GM23338 (cell line): ENCODE measurements around the gene TMEM179B. TPM values are rescaled to one million over a fixed set of nuclear protein-coding genes. Genes with fewer than 3 reads are reported as not detected.

ENCODE experiments used
- ATAC-seq: fragments of 200-7000 bp; cut with Tn5 transposase; 3 replicates; pipeline ENCODE4 v1.9.1; 2020
- DNase-seq: peaks from one replicate; pipeline ENCODE4 v3.0.0-alpha.2; 2015; ENCODE audit warnings: low spot score
- H2AFZ ChIP-seq: fragments of 200-600 bp; sonication (generic); 2 replicates; pipeline ENCODE4 v1.8.0; 2016; ENCODE audit warnings: antibody characterized with exemption, mild to moderate bottlenecking, moderate library complexity
- H3F3A ChIP-seq: fragments of 200-600 bp; sonication (generic); replicated peaks from 2 replicates; pipeline ENCODE4 v1.8.0; 2017; ENCODE audit warnings: antibody characterized with exemption, mixed run types, low read depth
- H3K27ac ChIP-seq: fragments of 200-600 bp; sonication (generic); 2 replicates; pipeline ENCODE4 v1.6.1; 2016; ENCODE audit warnings: low read depth
- H3K27me3 ChIP-seq: fragments of 200-600 bp; sonication (generic); 2 replicates; pipeline ENCODE4 v1.8.0; 2016; ENCODE audit warnings: mild to moderate bottlenecking, mixed run types, moderate library complexity; ENCODE audit not compliant: insufficient read depth
- H3K36me3 ChIP-seq: fragments of 200-600 bp; sonication (generic); 2 replicates; pipeline ENCODE4 v1.8.0; 2016; ENCODE audit warnings: mild to moderate bottlenecking; ENCODE audit not compliant: insufficient read depth
- H3K4me1 ChIP-seq: fragments of 200-600 bp; sonication (generic); 2 replicates; pipeline ENCODE4 v1.8.0; 2016; ENCODE audit warnings: mild to moderate bottlenecking, moderate library complexity; ENCODE audit not compliant: insufficient read depth
- H3K4me2 ChIP-seq: fragments of 200-600 bp; sonication (generic); 2 replicates; pipeline ENCODE4 v1.7.1; 2017; ENCODE audit warnings: mixed run types
- H3K4me3 ChIP-seq: fragments of 200-600 bp; sonication (generic); 2 replicates; pipeline ENCODE4 v1.6.1; 2016; ENCODE audit warnings: mixed run types
- H3K79me2 ChIP-seq: fragments of 200-600 bp; sonication (generic); replicated peaks from 2 replicates; pipeline ENCODE4 v1.8.0; 2017; ENCODE audit warnings: mild to moderate bottlenecking; ENCODE audit not compliant: insufficient read depth
- H3K9me2 ChIP-seq: fragments of 200-600 bp; sonication (generic); 2 replicates; pipeline ENCODE4 v1.8.0; 2017; ENCODE audit not compliant: insufficient read depth
- H4K20me1 ChIP-seq: fragments of 200-600 bp; sonication (generic); replicated peaks from 2 replicates; pipeline ENCODE4 v1.8.0; 2017; ENCODE audit warnings: mild to moderate bottlenecking; ENCODE audit not compliant: insufficient read depth
- H3K27ac Mint-ChIP-seq: 2 replicates; pipeline ENCODE4 v1.8.0; 2020; ENCODE audit warnings: inconsistent platforms, mild to moderate bottlenecking, moderate library complexity, mixed read lengths
- H3K27me3 Mint-ChIP-seq: 3 replicates; pipeline ENCODE4 v1.8.0; 2022; ENCODE audit warnings: low read depth, mild to moderate bottlenecking, moderate library complexity, mixed read lengths, inconsistent platforms; ENCODE audit not compliant: insufficient read depth, poor library complexity
- H3K36me3 Mint-ChIP-seq: 3 replicates; pipeline ENCODE4 v1.8.0; 2021; ENCODE audit warnings: low read depth, mild to moderate bottlenecking, inconsistent platforms, moderate library complexity, mixed read lengths
- H3K4me1 Mint-ChIP-seq: 3 replicates; pipeline ENCODE4 v1.8.0; 2020; ENCODE audit warnings: mild to moderate bottlenecking, inconsistent platforms, mixed read lengths
- H3K4me3 Mint-ChIP-seq: 3 replicates; pipeline ENCODE4 v1.8.0; 2021; ENCODE audit warnings: moderate library complexity, mild to moderate bottlenecking, inconsistent platforms, mixed read lengths
- H3K9me3 Mint-ChIP-seq: 3 replicates; pipeline ENCODE4 v1.8.0; 2020; ENCODE audit warnings: moderate library complexity, mild to moderate bottlenecking, inconsistent platforms, mixed read lengths
- CREB1 ChIP-seq: fragments of 250-450 bp; sonication (Bioruptor Pico); IDR thresholded peaks from 2 replicates; pipeline ENCODE4 v1.5.0; 2020; ENCODE audit warnings: low read depth, mild to moderate bottlenecking, moderate library complexity
- EZH2 ChIP-seq: fragments of 200-600 bp; sonication (generic); IDR thresholded peaks from one replicate; pipeline ENCODE4 v1.8.0; 2017; ENCODE audit warnings: antibody characterized with exemption, mild to moderate bottlenecking, low read depth; ENCODE audit not compliant: unreplicated experiment
- NANOG ChIP-seq: IDR thresholded peaks from 2 replicates; pipeline ENCODE4 v1.6.1; 2016; ENCODE audit warnings: antibody characterized with exemption, borderline replicate concordance
- STAT1 ChIP-seq: IDR thresholded peaks from one replicate; pipeline ENCODE4 v1.6.1; 2016; ENCODE audit warnings: antibody characterized with exemption; ENCODE audit not compliant: unreplicated experiment
- ZNF114 ChIP-seq: fragments of 250-450 bp; sonication (Bioruptor Pico); IDR thresholded peaks from 2 replicates; pipeline ENCODE4 v1.5.0; 2020; ENCODE audit warnings: mild to moderate bottlenecking, moderate library complexity
- polyA plus RNA-seq: library from polyadenylated mRNA; unstranded; fragments of >200 nt; fragmentation: Nextera tagmentation; extraction: Ambion mirVana; gene quantifications from 2 replicates; pipeline ENCODE4 v1.2.1, GENCODE V29; 2016
- total RNA-seq: library from RNA; depleted of rRNA; stranded (reverse); fragments of >200 nt; shearing (Covaris generic); gene quantifications from 2 replicates; pipeline ENCODE4 v1.2.3, GENCODE V29; 2014
- TF ChIP-seq, protein P1 (sequence below): fragments of 250-450 bp; sonication (Bioruptor Pico); IDR thresholded peaks from 2 replicates; pipeline ENCODE4 v1.5.0; 2020; ENCODE audit warnings: mild to moderate bottlenecking, moderate library complexity
- TF ChIP-seq, protein P2 (sequence below): IDR thresholded peaks from 2 replicates; pipeline ENCODE4 v1.6.1; 2016; ENCODE audit warnings: antibody characterized with exemption
- TF ChIP-seq, protein P3 (sequence below), 2 experiments: fragments of 200-600 bp in 1 of 2; sonication (generic) in 1 of 2; conservative IDR thresholded peaks; 2 replicates each; pipeline versions ENCODE4 v1.5.1 to v1.6.1; 2016 to 2017; ENCODE audit warnings: antibody characterized with exemption in 2 of 2, low read depth in 2 of 2, mild to moderate bottlenecking in 2 of 2, moderate library complexity in 1 of 2
- TF ChIP-seq, protein P4 (sequence below): IDR thresholded peaks from one replicate; pipeline ENCODE4 v1.6.1; 2018; ENCODE audit warnings: antibody characterized with exemption; ENCODE audit not compliant: unreplicated experiment

The TMEM179B gene
- total and polyA plus RNA-seq, 2 experiments from 2014 or later = 16.9 to 17.5 TPM

DNA sequence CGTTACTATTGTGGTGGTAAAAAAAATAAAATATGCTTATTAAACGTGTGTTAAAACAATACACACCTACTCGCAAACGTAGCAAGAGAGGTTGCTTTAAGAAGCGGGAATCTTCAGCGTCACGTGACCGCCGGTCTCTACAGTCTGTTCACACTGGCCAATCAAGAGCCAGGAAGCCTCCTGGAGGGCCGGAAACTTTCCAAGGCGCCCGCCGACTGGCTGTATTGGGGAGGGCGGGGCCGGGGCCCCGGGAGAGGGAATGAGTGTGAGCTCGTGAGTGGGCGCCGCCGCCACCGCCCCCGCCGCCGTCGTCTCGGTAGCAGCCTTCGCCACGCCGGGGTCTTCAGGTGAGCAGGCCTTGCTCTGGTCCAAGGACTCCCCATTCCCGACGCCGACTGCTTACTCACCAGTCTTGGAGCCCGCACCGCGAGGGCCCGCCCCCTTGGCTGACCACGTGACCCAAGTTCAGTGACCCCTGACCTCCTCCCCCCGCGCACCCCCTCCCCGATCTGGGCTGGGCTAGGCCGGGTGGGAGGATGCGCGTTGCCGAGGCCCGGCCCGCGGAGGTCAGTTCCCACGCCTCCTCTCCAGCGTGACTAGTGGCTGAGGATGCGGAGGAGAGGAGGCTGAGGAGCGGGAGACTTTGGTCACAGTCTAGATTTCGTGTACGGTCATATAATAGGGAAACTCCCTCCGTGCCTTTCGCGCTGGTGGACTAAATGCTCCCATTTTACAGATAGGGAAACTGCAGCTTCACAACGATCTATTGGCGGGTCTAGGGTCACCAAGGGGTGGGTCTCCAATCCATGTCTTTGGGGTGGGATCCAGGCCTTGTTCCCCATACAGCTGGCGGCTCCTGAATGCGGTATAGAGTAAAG, 15.8 kb upstream of the TMEM179B start, which contains the start of gene TAF6L (continued):
- TF ChIP-seq, protein P1, sequence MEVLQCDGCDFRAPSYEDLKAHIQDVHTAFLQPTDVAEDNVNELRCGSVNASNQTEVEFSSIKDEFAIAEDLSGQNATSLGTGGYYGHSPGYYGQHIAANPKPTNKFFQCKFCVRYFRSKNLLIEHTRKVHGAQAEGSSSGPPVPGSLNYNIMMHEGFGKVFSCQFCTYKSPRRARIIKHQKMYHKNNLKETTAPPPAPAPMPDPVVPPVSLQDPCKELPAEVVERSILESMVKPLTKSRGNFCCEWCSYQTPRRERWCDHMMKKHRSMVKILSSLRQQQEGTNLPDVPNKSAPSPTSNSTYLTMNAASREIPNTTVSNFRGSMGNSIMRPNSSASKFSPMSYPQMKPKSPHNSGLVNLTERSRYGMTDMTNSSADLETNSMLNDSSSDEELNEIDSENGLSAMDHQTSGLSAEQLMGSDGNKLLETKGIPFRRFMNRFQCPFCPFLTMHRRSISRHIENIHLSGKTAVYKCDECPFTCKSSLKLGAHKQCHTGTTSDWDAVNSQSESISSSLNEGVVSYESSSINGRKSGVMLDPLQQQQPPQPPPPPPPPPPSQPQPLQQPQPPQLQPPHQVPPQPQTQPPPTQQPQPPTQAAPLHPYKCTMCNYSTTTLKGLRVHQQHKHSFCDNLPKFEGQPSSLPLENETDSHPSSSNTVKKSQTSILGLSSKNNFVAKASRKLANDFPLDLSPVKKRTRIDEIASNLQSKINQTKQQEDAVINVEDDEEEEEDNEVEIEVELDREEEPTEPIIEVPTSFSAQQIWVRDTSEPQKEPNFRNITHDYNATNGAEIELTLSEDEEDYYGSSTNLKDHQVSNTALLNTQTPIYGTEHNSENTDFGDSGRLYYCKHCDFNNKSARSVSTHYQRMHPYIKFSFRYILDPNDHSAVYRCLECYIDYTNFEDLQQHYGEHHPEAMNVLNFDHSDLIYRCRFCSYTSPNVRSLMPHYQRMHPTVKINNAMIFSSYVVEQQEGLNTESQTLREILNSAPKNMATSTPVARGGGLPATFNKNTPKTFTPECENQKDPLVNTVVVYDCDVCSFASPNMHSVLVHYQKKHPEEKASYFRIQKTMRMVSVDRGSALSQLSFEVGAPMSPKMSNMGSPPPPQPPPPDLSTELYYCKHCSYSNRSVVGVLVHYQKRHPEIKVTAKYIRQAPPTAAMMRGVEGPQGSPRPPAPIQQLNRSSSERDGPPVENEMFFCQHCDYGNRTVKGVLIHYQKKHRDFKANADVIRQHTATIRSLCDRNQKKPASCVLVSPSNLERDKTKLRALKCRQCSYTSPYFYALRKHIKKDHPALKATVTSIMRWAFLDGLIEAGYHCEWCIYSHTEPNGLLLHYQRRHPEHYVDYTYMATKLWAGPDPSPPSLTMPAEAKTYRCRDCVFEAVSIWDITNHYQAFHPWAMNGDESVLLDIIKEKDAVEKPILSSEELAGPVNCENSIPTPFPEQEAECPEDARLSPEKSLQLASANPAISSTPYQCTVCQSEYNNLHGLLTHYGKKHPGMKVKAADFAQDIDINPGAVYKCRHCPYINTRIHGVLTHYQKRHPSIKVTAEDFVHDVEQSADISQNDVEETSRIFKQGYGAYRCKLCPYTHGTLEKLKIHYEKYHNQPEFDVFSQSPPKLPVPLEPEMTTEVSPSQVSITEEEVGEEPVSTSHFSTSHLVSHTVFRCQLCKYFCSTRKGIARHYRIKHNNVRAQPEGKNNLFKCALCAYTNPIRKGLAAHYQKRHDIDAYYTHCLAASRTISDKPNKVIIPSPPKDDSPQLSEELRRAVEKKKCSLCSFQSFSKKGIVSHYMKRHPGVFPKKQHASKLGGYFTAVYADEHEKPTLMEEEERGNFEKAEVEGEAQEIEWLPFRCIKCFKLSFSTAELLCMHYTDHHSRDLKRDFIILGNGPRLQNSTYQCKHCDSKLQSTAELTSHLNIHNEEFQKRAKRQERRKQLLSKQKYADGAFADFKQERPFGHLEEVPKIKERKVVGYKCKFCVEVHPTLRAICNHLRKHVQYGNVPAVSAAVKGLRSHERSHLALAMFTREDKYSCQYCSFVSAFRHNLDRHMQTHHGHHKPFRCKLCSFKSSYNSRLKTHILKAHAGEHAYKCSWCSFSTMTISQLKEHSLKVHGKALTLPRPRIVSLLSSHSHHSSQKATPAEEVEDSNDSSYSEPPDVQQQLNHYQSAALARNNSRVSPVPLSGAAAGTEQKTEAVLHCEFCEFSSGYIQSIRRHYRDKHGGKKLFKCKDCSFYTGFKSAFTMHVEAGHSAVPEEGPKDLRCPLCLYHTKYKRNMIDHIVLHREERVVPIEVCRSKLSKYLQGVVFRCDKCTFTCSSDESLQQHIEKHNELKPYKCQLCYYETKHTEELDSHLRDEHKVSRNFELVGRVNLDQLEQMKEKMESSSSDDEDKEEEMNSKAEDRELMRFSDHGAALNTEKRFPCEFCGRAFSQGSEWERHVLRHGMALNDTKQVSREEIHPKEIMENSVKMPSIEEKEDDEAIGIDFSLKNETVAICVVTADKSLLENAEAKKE (CRISPR knock-in tag) = no peak
- TF ChIP-seq ZNF114 (CRISPR knock-in tag) (no peak), EZH2 (no peak), NANOG (no peak)
- TF ChIP-seq, protein P2, sequence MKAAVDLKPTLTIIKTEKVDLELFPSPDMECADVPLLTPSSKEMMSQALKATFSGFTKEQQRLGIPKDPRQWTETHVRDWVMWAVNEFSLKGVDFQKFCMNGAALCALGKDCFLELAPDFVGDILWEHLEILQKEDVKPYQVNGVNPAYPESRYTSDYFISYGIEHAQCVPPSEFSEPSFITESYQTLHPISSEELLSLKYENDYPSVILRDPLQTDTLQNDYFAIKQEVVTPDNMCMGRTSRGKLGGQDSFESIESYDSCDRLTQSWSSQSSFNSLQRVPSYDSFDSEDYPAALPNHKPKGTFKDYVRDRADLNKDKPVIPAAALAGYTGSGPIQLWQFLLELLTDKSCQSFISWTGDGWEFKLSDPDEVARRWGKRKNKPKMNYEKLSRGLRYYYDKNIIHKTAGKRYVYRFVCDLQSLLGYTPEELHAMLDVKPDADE = no peak

DNA sequence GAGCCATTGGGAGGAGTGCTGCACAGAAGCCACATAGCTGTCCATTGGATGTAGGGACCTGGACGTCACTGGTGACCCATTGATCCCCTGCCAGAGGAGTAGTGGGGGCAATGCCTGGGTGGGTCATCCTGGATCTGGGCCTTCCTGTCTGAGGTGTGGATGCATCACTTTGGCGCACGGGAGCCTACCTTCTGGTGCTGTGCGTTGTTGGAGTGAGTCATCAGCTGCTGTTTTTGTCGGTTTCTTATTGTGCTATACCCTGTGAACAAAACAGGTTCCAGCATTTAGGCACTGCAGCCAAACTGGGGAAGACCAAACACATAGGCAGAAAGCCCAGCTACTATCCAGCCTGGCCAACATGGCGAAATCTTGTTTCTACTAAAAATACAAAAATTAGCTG, 12.8 kb upstream of the TMEM179B start:
- Histone ChIP-seq H3K79me2 (peaks cover 31% of the 10 kb centered on the region), H3K4me1 (peaks cover 9% of the 10 kb centered on the region; the same call in 1 of the 2 replicates), H3K4me2 (no peak overlapping the region), H4K20me1 (peaks cover 3% of the 10 kb centered on the region; the same call in 1 of the 2 replicates), H3K9me2 (no peaks in the 10 kb centered on the region), H3K36me3 (peaks cover 17% of the 10 kb centered on the region; the same call in 1 of the 2 replicates), H3K27me3 (no peaks in the 10 kb centered on the region), H3K4me3 (no peak overlapping the region), H3K27ac (no peak overlapping the region), H3F3A (peaks cover 15% of the 10 kb centered on the region), H2AFZ (no peak overlapping the region)
- Mint-ChIP-seq H3K27me3 (peaks cover 17% of the 10 kb centered on the region), H3K4me3 (no peak overlapping the region), H3K9me3 (no peaks in the 10 kb centered on the region; the same call in 2 of the 3 replicates), H3K4me1 (peaks cover 13% of the 10 kb centered on the region), H3K36me3 (peaks cover 44% of the 10 kb centered on the region), H3K27ac (no peak overlapping the region)
- DNase-seq = no peak
- no peak for ATAC-seq
- TF ChIP-seq, protein P2 = no peak
- TF ChIP-seq, protein P3, sequence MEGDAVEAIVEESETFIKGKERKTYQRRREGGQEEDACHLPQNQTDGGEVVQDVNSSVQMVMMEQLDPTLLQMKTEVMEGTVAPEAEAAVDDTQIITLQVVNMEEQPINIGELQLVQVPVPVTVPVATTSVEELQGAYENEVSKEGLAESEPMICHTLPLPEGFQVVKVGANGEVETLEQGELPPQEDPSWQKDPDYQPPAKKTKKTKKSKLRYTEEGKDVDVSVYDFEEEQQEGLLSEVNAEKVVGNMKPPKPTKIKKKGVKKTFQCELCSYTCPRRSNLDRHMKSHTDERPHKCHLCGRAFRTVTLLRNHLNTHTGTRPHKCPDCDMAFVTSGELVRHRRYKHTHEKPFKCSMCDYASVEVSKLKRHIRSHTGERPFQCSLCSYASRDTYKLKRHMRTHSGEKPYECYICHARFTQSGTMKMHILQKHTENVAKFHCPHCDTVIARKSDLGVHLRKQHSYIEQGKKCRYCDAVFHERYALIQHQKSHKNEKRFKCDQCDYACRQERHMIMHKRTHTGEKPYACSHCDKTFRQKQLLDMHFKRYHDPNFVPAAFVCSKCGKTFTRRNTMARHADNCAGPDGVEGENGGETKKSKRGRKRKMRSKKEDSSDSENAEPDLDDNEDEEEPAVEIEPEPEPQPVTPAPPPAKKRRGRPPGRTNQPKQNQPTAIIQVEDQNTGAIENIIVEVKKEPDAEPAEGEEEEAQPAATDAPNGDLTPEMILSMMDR (conservative IDR thresholded peaks at IDR 0.05; ENCODE audit: low read depth in 2 of 2) = no peak
- no peak for TF ChIP-seq CREB1 (CRISPR knock-in tag)
- TF ChIP-seq, protein P4, sequence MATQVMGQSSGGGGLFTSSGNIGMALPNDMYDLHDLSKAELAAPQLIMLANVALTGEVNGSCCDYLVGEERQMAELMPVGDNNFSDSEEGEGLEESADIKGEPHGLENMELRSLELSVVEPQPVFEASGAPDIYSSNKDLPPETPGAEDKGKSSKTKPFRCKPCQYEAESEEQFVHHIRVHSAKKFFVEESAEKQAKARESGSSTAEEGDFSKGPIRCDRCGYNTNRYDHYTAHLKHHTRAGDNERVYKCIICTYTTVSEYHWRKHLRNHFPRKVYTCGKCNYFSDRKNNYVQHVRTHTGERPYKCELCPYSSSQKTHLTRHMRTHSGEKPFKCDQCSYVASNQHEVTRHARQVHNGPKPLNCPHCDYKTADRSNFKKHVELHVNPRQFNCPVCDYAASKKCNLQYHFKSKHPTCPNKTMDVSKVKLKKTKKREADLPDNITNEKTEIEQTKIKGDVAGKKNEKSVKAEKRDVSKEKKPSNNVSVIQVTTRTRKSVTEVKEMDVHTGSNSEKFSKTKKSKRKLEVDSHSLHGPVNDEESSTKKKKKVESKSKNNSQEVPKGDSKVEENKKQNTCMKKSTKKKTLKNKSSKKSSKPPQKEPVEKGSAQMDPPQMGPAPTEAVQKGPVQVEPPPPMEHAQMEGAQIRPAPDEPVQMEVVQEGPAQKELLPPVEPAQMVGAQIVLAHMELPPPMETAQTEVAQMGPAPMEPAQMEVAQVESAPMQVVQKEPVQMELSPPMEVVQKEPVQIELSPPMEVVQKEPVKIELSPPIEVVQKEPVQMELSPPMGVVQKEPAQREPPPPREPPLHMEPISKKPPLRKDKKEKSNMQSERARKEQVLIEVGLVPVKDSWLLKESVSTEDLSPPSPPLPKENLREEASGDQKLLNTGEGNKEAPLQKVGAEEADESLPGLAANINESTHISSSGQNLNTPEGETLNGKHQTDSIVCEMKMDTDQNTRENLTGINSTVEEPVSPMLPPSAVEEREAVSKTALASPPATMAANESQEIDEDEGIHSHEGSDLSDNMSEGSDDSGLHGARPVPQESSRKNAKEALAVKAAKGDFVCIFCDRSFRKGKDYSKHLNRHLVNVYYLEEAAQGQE = no peak
- no peak for TF ChIP-seq STAT1
